ENCODE measurements around the gene EDIL3.

Gene EDIL3, protein sequence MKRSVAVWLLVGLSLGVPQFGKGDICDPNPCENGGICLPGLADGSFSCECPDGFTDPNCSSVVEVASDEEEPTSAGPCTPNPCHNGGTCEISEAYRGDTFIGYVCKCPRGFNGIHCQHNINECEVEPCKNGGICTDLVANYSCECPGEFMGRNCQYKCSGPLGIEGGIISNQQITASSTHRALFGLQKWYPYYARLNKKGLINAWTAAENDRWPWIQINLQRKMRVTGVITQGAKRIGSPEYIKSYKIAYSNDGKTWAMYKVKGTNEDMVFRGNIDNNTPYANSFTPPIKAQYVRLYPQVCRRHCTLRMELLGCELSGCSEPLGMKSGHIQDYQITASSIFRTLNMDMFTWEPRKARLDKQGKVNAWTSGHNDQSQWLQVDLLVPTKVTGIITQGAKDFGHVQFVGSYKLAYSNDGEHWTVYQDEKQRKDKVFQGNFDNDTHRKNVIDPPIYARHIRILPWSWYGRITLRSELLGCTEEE

DNA sequence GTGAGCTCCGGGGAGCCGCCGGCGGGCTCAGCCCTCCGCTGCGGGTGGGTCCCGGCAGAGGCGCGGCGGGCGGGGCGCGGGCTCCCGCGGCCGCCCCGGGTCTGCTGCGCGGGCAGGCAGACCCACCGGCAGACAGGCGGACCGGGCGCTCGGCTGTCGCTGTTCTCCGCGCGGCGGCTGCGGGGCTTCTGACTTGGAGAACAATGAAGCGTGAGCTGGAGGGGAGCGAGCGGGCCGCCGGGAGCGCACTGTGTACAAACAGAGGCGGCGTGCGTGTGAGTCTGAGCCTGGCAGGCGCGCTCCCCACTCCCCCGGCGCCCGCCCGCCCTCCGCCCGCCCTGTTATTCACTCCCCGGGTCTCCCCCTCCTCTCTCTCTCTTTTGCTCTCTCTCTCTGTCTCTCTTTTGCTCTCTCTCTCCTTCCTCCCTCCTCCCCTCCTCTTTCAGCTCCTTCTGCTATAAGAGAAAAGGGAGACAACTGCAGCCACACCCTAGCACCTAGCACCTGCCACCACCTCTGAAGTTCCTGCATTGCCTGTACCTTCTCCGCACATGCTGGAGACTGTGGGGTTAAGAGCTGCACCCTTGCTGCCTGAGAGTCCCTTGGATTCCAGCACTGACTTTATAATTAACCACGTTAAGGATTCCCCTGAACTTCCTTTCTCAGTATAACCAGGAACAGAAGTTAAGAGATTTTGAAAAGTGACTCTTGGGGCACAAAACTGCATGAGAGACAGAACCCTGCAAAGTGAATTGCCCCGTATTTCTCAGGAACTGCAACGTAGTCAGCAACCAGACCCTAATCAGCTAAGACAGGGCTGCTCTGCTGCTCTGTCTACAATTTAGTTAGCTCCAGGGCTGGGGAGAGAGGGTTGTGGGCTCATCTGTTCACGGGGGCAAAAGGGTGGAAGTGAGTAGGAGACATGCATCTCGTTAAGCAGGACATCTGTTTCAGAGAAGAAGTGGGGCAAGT is at the start of gene EDIL3:
EDIL3 (minus strand) TSS at position 277 of the 972 bp plus-strand sequence. CDS start 506 bp downstream, outside the sequence.
- TF ChIP-seq, protein P1, sequence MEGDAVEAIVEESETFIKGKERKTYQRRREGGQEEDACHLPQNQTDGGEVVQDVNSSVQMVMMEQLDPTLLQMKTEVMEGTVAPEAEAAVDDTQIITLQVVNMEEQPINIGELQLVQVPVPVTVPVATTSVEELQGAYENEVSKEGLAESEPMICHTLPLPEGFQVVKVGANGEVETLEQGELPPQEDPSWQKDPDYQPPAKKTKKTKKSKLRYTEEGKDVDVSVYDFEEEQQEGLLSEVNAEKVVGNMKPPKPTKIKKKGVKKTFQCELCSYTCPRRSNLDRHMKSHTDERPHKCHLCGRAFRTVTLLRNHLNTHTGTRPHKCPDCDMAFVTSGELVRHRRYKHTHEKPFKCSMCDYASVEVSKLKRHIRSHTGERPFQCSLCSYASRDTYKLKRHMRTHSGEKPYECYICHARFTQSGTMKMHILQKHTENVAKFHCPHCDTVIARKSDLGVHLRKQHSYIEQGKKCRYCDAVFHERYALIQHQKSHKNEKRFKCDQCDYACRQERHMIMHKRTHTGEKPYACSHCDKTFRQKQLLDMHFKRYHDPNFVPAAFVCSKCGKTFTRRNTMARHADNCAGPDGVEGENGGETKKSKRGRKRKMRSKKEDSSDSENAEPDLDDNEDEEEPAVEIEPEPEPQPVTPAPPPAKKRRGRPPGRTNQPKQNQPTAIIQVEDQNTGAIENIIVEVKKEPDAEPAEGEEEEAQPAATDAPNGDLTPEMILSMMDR (conservative IDR thresholded peaks at IDR 0.05) = no peak

DNA sequence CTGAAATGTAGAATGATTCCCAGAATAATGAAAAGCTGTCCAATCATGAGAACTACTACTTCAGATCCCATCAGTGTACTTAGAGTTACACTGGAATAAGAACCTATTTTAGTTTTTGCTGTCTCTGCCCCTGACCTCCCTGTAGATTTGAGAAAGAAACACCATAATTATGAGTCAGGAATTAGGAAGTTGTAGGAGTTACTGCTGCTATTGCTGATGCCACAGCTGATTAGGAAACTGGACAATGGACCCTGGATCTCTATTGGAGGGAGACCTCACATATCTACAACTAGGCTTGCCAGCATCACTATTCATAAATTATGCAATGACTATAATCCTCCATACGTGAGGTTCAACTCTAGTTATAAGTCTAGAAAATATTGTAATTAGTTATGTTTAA is 48.8 kb upstream of the EDIL3 start:
- TF ChIP-seq, protein P1 (conservative IDR thresholded peaks at IDR 0.05) = no peak
- H3K27ac ChIP-seq = no peak overlapping the region

More for the DNA sequence above, at the start of gene EDIL3:
- H3K27ac ChIP-seq = no peak within 1 kb of the TSS

DNA sequence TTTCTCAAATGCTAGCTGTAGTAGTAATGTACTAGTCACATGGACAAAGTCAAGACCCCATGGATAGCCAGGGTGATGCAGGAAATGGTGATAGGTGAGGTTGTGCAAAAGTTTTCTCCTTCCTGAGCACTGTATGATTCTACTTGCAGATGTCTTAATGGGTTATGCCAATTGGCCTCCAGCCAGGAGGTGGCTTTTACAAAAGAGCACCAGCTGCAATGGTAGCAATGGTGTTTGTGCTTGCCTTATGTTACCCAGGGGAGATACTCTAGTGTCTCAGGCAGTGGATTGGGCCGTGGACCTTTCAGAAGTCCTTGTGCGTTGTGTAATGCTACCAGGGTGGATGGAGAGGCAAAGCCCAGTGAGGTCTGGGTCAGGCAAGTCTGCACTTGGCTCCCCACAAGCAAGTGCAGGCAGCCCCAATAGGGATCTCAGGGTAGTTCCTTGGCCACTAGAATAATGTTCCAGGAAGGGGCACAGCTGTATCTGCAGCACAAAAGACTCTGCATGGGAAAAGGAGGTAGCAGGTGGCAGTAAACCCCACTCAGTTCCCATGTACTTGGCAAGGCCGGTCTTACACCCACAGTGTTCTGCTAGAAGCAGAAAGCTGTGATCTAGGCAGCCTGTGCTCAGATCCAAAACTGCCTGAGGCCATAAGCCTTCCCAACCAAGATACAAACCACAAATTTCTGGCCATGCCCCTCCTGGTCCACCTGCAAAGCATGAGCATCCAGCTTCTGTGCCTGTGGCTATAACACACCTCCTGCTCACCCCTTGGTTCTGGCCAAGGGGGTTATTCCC is 46.4 kb upstream of the EDIL3 start:
- TF ChIP-seq, protein P1 (conservative IDR thresholded peaks at IDR 0.05) = no peak
- H3K27ac ChIP-seq = no peak overlapping the region

DNA sequence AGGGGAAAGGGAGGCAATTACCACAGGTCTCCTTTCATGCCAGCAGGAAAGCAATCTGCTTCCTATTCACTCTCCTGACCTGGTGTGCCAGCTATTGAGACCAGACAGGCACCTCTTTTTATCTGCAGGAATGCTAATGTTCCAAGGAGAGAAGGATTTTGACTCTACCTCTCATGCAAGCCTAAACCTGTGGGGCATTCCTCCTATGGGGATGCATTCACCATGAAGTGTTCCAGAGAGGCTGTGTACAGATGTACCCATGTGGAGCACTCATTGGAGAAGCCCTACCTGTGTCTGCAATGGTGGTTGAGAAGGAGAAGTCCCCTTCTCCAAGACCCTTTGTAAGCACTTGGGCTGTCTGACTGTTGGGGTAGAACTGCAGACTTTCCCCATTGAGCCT is 45.4 kb upstream of the EDIL3 start:
- TF ChIP-seq, protein P1 (conservative IDR thresholded peaks at IDR 0.05) = no peak
- no peak overlapping the region for H3K27ac ChIP-seq

DNA sequence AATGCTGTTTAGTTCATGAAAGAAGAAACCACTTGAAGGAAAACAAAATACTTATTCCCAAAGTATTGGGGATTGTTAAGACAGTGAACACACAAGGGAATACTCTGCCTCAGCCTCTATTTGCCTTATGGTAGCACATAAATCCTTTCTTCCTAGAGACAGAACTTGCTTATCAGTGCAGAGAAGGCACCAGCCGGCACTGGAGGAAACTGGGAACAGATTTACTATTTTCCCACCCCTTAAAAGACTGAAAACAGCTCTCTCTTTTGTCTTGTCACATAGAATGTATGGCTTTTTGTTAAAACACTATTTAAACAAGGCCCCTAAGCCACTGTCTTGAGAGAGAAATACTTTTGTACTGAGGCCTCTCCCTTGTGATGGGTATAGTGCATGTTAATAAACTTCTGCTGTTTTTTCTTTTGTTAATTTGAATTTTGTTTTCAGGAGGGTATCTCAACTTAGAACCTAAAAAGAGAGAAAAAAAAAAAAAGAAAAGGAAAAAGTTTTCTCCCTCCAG is 40.7 kb upstream of the EDIL3 start:
- TF ChIP-seq, protein P1 (conservative IDR thresholded peaks at IDR 0.05) = no peak

DNA sequence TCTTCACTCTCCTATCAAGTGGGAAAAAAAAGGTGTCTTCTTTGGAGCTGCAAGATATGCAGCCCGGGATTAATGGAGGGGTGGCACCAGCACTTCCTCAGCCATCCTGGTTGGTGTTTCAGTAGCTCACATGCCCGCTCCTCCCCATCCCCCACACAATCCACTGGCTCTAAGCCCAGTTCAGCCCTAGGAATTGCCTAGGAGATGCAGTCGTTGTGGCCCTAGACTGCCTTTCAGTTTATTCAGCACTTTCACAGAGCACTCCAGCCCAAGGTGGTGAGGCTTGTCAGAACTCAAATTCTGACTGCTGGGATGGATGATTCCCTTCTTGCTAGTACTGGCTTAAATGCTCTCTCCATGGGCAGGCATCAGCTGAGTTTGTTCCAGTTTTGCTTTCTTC is 35.1 kb upstream of the EDIL3 start:
- H3K27ac ChIP-seq = no peak overlapping the region
- TF ChIP-seq, protein P1 (conservative IDR thresholded peaks at IDR 0.05) = no peak

More for the DNA sequence above, 40.7 kb upstream of the EDIL3 start:
- no peak overlapping the region for H3K27ac ChIP-seq

Measured in VCaP (cell line).